Glutamatergic neuron (in vitro differentiated cells): ENCODE results near the gene BLVRB. TPM values are rescaled to one million over a fixed set of nuclear protein-coding genes. Genes with fewer than 3 reads are reported as not detected.

ENCODE experiments used
- DNase-seq: peaks from one replicate; pipeline ENCODE4 v3.0.0; 2022
- H3K27ac Mint-ChIP-seq: one replicate; pipeline ENCODE4 v1.8.0; 2020; ENCODE audit warnings: mild to moderate bottlenecking, mixed read lengths, inconsistent platforms; ENCODE audit not compliant: unreplicated experiment
- H3K27me3 Mint-ChIP-seq: one replicate; pipeline ENCODE4 v1.8.0; 2020; ENCODE audit warnings: mild to moderate bottlenecking, moderate library complexity, mixed read lengths, inconsistent platforms; ENCODE audit not compliant: unreplicated experiment
- H3K36me3 Mint-ChIP-seq: one replicate; pipeline ENCODE4 v1.8.0; 2020; ENCODE audit warnings: mild to moderate bottlenecking, mixed read lengths, inconsistent platforms; ENCODE audit not compliant: unreplicated experiment
- H3K4me1 Mint-ChIP-seq: one replicate; pipeline ENCODE4 v1.8.0; 2020; ENCODE audit warnings: mild to moderate bottlenecking, low read depth, mixed read lengths, inconsistent platforms; ENCODE audit not compliant: unreplicated experiment
- H3K4me3 Mint-ChIP-seq: one replicate; pipeline ENCODE4 v1.8.0; 2020; ENCODE audit warnings: mild to moderate bottlenecking, mixed read lengths, inconsistent platforms; ENCODE audit not compliant: unreplicated experiment
- H3K9me3 Mint-ChIP-seq: one replicate; pipeline ENCODE4 v1.8.0; 2020; ENCODE audit warnings: mild to moderate bottlenecking, moderate library complexity, mixed read lengths, inconsistent platforms; ENCODE audit not compliant: unreplicated experiment
- total RNA-seq: library from RNA; stranded (reverse); fragmentation: NEBNext Ultra II Directional; extraction: Animal tissue kit (Norgen Biotek cat#: 25700); gene quantifications from one replicate; pipeline ENCODE4 v1.2.1, GENCODE V29; 2021; ENCODE audit not compliant: unreplicated experiment
- TF ChIP-seq, protein P1 (sequence below): fragments of 200-600 bp; sonication (generic); IDR thresholded peaks from one replicate; pipeline ENCODE4 v1.5.0; 2021; ENCODE audit not compliant: partially characterized antibody, unreplicated experiment

The BLVRB gene
- total RNA-seq, 1 donor from 2014 or later: 7.2 TPM

DNA sequence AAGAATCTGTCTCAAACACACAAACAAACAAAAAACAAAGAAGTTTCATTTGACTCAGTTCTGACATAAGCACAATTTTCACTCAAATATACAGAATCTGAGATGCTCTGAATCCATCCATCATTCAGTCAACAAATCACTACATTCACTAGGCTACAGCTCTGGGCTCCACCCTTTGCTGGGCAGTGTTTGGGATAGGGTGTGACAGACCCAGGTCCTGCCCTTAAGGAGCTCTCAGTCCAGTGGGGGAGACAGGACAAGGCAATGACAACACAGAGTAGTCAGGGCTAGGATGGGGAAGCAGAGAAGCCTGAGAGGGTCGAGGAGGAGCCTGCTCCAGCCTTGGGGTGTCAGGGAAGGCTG lies 46.5 kb upstream of the BLVRB start:
- DNase-seq: no peak
- no peaks in the 10 kb centered on the region for H3K36me3 Mint-ChIP-seq
- peaks cover 29% of the 10 kb centered on the region for H3K27me3 Mint-ChIP-seq
- no peak overlapping the region for H3K27ac Mint-ChIP-seq
- H3K9me3 Mint-ChIP-seq: peaks cover 5% of the 10 kb centered on the region
- TF ChIP-seq, protein P1, sequence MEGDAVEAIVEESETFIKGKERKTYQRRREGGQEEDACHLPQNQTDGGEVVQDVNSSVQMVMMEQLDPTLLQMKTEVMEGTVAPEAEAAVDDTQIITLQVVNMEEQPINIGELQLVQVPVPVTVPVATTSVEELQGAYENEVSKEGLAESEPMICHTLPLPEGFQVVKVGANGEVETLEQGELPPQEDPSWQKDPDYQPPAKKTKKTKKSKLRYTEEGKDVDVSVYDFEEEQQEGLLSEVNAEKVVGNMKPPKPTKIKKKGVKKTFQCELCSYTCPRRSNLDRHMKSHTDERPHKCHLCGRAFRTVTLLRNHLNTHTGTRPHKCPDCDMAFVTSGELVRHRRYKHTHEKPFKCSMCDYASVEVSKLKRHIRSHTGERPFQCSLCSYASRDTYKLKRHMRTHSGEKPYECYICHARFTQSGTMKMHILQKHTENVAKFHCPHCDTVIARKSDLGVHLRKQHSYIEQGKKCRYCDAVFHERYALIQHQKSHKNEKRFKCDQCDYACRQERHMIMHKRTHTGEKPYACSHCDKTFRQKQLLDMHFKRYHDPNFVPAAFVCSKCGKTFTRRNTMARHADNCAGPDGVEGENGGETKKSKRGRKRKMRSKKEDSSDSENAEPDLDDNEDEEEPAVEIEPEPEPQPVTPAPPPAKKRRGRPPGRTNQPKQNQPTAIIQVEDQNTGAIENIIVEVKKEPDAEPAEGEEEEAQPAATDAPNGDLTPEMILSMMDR: no peak
- H3K4me3 Mint-ChIP-seq: peak overlapping the region; percentile 67
- H3K4me1 Mint-ChIP-seq: peaks cover 2% of the 10 kb centered on the region

DNA sequence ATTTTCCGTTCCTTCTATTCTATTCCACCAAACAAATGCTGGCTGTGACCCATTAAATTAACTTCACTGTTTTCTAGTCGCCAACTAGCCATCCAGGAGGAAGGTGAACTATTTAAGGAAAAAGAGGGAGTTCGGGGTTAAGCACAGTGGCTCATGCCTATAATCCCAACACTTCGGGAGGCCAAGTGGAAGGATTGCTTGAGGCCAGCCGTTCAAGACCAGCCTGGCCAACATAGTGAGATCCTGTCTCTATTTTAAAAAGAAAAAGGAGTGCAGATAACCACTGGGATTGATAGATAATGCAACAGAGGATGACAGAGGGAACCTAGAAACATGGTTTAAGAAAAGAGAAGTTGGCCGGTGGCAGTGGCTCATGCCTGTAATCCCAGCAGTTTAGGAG lies 45.9 kb upstream of the BLVRB start:
- Mint-ChIP-seq H3K36me3 (no peaks in the 10 kb centered on the region), H3K4me3 (no peak overlapping the region), H3K4me1 (peaks cover 2% of the 10 kb centered on the region), H3K27me3 (peaks cover 29% of the 10 kb centered on the region), H3K9me3 (peaks cover 5% of the 10 kb centered on the region), H3K27ac (no peak overlapping the region)
- TF ChIP-seq, protein P1: no peak
- no peak for DNase-seq

DNA sequence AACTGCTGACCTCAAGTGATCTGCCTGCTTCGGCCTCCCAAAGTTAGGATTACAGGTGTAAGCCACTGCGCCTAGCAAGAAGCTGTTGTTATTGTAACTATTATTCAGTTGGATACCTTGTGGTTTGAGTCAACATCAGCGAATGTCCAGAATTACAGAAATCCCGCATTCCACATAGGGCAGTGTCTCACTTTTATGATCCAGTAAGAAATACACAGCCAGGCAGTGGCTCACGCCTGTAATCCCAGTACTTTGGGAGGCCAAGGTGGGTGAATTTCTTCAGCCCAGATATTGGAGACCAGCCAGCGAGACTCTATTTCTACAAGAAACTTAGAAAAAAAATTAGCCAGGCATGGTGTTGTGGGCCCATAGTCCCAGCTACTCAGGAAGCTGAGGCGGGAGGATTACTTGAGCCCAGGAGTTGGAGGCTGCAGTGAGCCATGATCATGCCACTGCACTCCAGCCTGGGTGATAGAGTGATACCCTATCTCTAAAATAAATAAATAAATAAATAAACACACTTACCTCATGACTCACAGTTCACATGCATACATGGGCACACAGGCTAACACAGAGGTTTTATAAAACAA lies 45.1 kb upstream of the BLVRB start:
- no peak overlapping the region for H3K4me3 Mint-ChIP-seq
- peaks cover 33% of the 10 kb centered on the region for H3K27me3 Mint-ChIP-seq
- H3K9me3 Mint-ChIP-seq: peaks cover 5% of the 10 kb centered on the region
- DNase-seq: no peak
- peaks cover 2% of the 10 kb centered on the region for H3K4me1 Mint-ChIP-seq
- TF ChIP-seq, protein P1: no peak
- H3K36me3 Mint-ChIP-seq: no peaks in the 10 kb centered on the region
- H3K27ac Mint-ChIP-seq: no peak overlapping the region

DNA sequence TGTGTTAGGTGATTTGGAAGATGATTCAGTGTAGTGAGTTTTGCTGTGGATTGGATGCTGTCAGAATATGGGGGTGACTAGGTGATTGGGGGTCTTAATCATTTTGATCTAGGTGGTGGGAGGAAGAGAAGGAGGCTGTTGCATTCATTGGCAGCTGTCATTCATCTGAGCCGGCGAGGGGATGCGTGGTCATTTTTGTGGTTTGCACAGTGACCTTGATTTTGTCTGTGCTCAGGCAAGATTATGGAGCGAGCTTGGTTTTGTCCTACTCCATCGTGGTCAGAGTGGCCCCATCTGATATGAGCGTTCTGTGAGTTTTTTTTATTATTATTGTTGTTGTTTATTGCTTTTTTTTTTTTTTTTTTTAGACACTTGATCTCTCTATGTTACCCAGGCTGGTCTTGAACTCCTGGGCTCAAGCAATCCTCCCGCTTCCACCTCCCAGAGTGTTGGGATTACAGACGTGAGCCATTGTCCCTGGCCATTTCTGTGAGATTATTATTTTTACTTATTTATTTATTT lies 43.3 kb upstream of the BLVRB start:
- TF ChIP-seq, protein P1: no peak
- H3K27ac Mint-ChIP-seq: no peak overlapping the region
- H3K4me3 Mint-ChIP-seq: no peak overlapping the region
- peaks cover 3% of the 10 kb centered on the region for H3K4me1 Mint-ChIP-seq
- peaks cover 26% of the 10 kb centered on the region for H3K27me3 Mint-ChIP-seq
- H3K36me3 Mint-ChIP-seq: no peaks in the 10 kb centered on the region
- no peak for DNase-seq
- H3K9me3 Mint-ChIP-seq: peaks cover 4% of the 10 kb centered on the region

DNA sequence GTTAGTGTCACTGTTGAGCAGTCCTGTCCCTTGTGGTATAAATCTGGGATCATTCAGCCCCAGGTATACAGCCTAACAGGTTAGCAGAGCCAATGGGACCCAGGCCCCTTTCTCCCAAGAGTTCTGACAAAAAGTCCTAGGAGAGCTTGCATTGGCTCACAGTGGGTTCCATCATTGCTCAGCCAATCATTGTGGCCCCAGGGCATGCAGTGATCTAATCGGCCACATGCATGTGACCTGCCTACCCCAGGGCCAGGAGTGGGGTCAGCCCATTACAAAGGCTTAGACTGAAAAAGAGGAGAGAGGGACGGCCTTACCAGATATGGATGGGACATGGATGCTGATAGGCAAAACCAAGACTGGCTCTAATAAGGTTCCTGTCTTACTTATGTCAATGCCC lies 42.3 kb upstream of the BLVRB start:
- no peak overlapping the region for H3K27ac Mint-ChIP-seq
- peaks cover 3% of the 10 kb centered on the region for H3K9me3 Mint-ChIP-seq
- DNase-seq: no peak
- TF ChIP-seq, protein P1: no peak
- H3K36me3 Mint-ChIP-seq: no peaks in the 10 kb centered on the region
- peaks cover 25% of the 10 kb centered on the region for H3K27me3 Mint-ChIP-seq
- no peak overlapping the region for H3K4me3 Mint-ChIP-seq
- peaks cover 5% of the 10 kb centered on the region for H3K4me1 Mint-ChIP-seq
